ENCODE results near the gene DKC1. TPM values are rescaled to one million over a fixed set of nuclear protein-coding genes. Genes with fewer than 3 reads are reported as not detected.
A peak's percentile ranks its signal among the peaks of the same experiment; 100 is the strongest.

DKC1 gene
- polyA plus RNA-seq, 3 donors = 14.1 to 21.6 (median 17.0) TPM

- H4K20me1 ChIP-seq (ENCODE audit: insufficient read depth, low read length) = peaks cover 6% of the 10 kb centered on the region
- H3K36me3 Mint-ChIP-seq = peaks cover 18 to 22% of the 10 kb centered on the region in 2 donors
- peak overlapping the region; percentile 59 to 89 (median 79) for H3K27ac Mint-ChIP-seq
- H3K27me3 ChIP-seq (ENCODE audit: control insufficient read depth in 2 of 2, insufficient read depth in 2 of 2, low read length in 2 of 2) = no peaks in the 10 kb centered on the region
- H3K4me3 Mint-ChIP-seq = peak overlapping the region; percentile 84 to 85
- peaks cover 29% of the 10 kb centered on the region for H3K79me2 ChIP-seq (ENCODE audit: insufficient read depth, low read length)
- peaks cover 23% of the 10 kb centered on the region in 2 donors for H3K36me3 ChIP-seq (replicated peaks in 1 of 2; ENCODE audit: control insufficient read depth in 1 of 2, insufficient read depth in 2 of 2, low read length in 2 of 2)
- intact Hi-C loops (cut with micrococcal nuclease) = loop anchor here in 1 of 2 donors (5.0 kb wide), 1 partner anchor 35 kb away; no protein-coding TSS in a partner anchor
- peak overlapping the region; percentile 68 for H3K9ac ChIP-seq (ENCODE audit: insufficient read depth, low read length, poor library complexity, severe bottlenecking)
- DNase-seq = no peak
- H3K27me3 Mint-ChIP-seq (ENCODE audit: low read depth in 3 of 3) = peaks cover 0 to 2% (median 0%) of the 10 kb centered on the region in 3 donors
- H3K9me3 ChIP-seq (replicated peaks in 1 of 2; ENCODE audit: control insufficient read depth in 1 of 2, insufficient read depth in 1 of 2, low read length in 2 of 2) = no peaks in the 10 kb centered on the region
- peak overlapping the region; percentile 27 to 72 for H3K27ac ChIP-seq (ENCODE audit: low read depth in 1 of 2, low read length in 2 of 2)
- peaks cover 9% of the 10 kb centered on the region for H3K4me1 Mint-ChIP-seq
- H3K9me3 Mint-ChIP-seq = no peaks in the 10 kb centered on the region
- peaks cover 8 to 14% of the 10 kb centered on the region in 2 donors for H3K4me1 ChIP-seq (ENCODE audit: control insufficient read depth in 1 of 2, insufficient read depth in 2 of 2, low read length in 2 of 2)
- peak overlapping the region; percentile 51 for H2AFZ ChIP-seq (ENCODE audit: insufficient read depth, low read depth, low read length, poor library complexity, severe bottlenecking)
- H3K4me3 ChIP-seq (replicated peaks in 1 of 3; ENCODE audit: low read depth in 2 of 3, low read length in 3 of 3) = peak overlapping the region; percentile 37 to 69 (median 54)
- TF ChIP-seq, protein P1, sequence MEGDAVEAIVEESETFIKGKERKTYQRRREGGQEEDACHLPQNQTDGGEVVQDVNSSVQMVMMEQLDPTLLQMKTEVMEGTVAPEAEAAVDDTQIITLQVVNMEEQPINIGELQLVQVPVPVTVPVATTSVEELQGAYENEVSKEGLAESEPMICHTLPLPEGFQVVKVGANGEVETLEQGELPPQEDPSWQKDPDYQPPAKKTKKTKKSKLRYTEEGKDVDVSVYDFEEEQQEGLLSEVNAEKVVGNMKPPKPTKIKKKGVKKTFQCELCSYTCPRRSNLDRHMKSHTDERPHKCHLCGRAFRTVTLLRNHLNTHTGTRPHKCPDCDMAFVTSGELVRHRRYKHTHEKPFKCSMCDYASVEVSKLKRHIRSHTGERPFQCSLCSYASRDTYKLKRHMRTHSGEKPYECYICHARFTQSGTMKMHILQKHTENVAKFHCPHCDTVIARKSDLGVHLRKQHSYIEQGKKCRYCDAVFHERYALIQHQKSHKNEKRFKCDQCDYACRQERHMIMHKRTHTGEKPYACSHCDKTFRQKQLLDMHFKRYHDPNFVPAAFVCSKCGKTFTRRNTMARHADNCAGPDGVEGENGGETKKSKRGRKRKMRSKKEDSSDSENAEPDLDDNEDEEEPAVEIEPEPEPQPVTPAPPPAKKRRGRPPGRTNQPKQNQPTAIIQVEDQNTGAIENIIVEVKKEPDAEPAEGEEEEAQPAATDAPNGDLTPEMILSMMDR (IDR thresholded peaks at IDR 0.05) = no peak
- WGBS (ENCODE audit: insufficient coverage) = 0% methylated on average over 1 of the region's 11 CpGs
- peak overlapping the region; percentile 76 for H3K4me2 ChIP-seq (replicated peaks; ENCODE audit: extremely low read depth, low read length, poor library complexity, severe bottlenecking)
Measured at GRCh38 chrX:154761977-154762536, 607 bp upstream of the DKC1 start.

DNA sequence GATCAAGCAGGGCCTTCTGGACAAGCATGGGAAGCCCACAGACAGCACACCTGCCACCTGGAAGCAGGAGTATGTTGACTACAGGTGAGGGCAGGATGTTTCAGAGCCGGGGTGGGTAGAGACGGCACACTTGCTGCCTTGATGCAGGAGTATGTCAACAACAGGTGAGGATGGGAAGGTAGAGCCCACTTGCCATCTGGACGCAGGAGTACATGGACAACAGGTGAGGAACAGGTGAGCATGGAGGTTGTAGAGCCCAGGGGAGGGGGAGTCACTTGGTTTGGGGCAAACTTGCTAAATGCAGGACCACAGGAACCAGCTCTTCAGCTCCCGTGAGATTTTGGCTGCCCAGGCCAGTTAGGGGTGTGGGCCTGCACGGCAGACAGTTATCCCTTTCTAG, 12.0 kb downstream of the DKC1 start:
- Histone ChIP-seq H3K27ac (ENCODE audit: low read depth in 1 of 2, low read length in 2 of 2) (no peak overlapping the region), H3K4me3 (replicated peaks in 1 of 3; ENCODE audit: low read depth in 2 of 3, low read length in 3 of 3) (no peak overlapping the region), H3K9ac (ENCODE audit: insufficient read depth, low read length, poor library complexity, severe bottlenecking) (no peak overlapping the region), H3K79me2 (ENCODE audit: insufficient read depth, low read length) (peaks cover 4% of the 10 kb centered on the region), H3K4me2 (replicated peaks; ENCODE audit: extremely low read depth, low read length, poor library complexity, severe bottlenecking) (no peak overlapping the region), H4K20me1 (ENCODE audit: insufficient read depth, low read length) (peaks cover 6% of the 10 kb centered on the region), H3K4me1 (ENCODE audit: control insufficient read depth in 1 of 2, insufficient read depth in 2 of 2, low read length in 2 of 2) (peaks cover 0 to 6% of the 10 kb centered on the region in 2 donors), H3K36me3 (replicated peaks in 1 of 2; ENCODE audit: control insufficient read depth in 1 of 2, insufficient read depth in 2 of 2, low read length in 2 of 2) (peaks cover 64 to 91% of the 10 kb centered on the region in 2 donors), H3K9me3 (replicated peaks in 1 of 2; ENCODE audit: control insufficient read depth in 1 of 2, insufficient read depth in 1 of 2, low read length in 2 of 2) (no peaks in the 10 kb centered on the region), H2AFZ (ENCODE audit: insufficient read depth, low read depth, low read length, poor library complexity, severe bottlenecking) (no peak overlapping the region), H3K27me3 (ENCODE audit: control insufficient read depth in 2 of 2, insufficient read depth in 2 of 2, low read length in 2 of 2) (no peaks in the 10 kb centered on the region)
- H3K27ac Mint-ChIP-seq = peak overlapping the region in 3 of 7 donors; percentile 59 to 82 (median 75)
- TF ChIP-seq, protein P1 (IDR thresholded peaks at IDR 0.05) = no peak
- peaks cover 0 to 2% (median 0%) of the 10 kb centered on the region in 3 donors for H3K27me3 Mint-ChIP-seq (ENCODE audit: low read depth in 3 of 3)
- H3K36me3 Mint-ChIP-seq = peaks cover 66 to 71% of the 10 kb centered on the region in 2 donors
- H3K4me3 Mint-ChIP-seq = no peak overlapping the region
- WGBS (ENCODE audit: insufficient coverage) = 100% methylated on average over 3 of the region's 5 CpGs
- intact Hi-C loops (cut with micrococcal nuclease) = loop anchor here in 1 of 2 donors (10.0 kb wide), 1 partner anchor 60 kb away; the partner anchor contains the start of gene SMIM9
- no peak for DNase-seq
- peaks cover 3% of the 10 kb centered on the region for H3K4me1 Mint-ChIP-seq
- peaks cover 0 to 7% (median 0%) of the 10 kb centered on the region in 7 donors for H3K9me3 Mint-ChIP-seq

Measured in CD14-positive monocyte (primary cell).